HCT116 (cell line): ENCODE results near the gene FCER1G. TPM values are rescaled to one million over a fixed set of nuclear protein-coding genes. Genes with fewer than 3 reads are reported as not detected.

Experiments used
- ATAC-seq: fragments of 200-7000 bp; cut with Tn5 transposase; 2 replicates; pipeline ENCODE4 v1.9.1; 2020; ENCODE audit warnings: mild to moderate bottlenecking, moderate library complexity
- BruUV-seq: library from RNA; stranded (reverse); fragments of 400-500 nt; replicated peaks from 2 replicates; lab custom pipeline; 2021; lab: Mats Ljungman, UMichigan
- CTCF ChIA-PET: fragments of 300-600 bp; sonication (Branson Sonifier 250); formaldehyde crosslinking; loops from one replicate; lab custom pipeline; 2021; ENCODE audit warnings: antibody characterized with exemption; lab: Charles Lee
- POLR2A ChIA-PET: fragments of 300-600, 350-600 bp; sonication (Branson Sonifier 250); formaldehyde crosslinking; loops from one replicate; lab custom pipeline; 2021; ENCODE audit warnings: antibody characterized with exemption; lab: Charles Lee
- RAD21 ChIA-PET, 2 experiments: fragments of 300-600 bp; sonication (Branson Sonifier 250); formaldehyde crosslinking; loops; one replicate each; lab custom pipeline; 2023; ENCODE audit warnings: low total read pairs in 2 of 2; ENCODE audit not compliant: uncharacterized antibody in 2 of 2, unreplicated experiment in 2 of 2, low non-redundant PET in 1 of 2; lab: Charles Lee
- DNase-seq: peaks from one replicate; pipeline ENCODE4 v3.0.0-alpha.2; 2010; ENCODE audit warnings: low read depth, low spot score
- H2AFZ ChIP-seq: fragments of 200-600 bp; shearing (Covaris generic), sonication (generic); 2 replicates; pipeline ENCODE4 v1.6.1; 2017; ENCODE audit warnings: low read depth, mixed run types, mixed read lengths, antibody characterized with exemption, low read length; ENCODE audit not compliant: poor library complexity, severe bottlenecking
- H3K27ac ChIP-seq: 2 replicates; pipeline ENCODE4 v1.5.1; 2012; ENCODE audit warnings: low read depth, low read length
- H3K27me3 ChIP-seq: fragments of 200-600 bp; sonication (generic); 2 replicates; pipeline ENCODE4 v1.6.1; 2016; ENCODE audit warnings: mixed run types, low read length, mixed read lengths; ENCODE audit not compliant: insufficient read depth
- H3K36me3 ChIP-seq, 2 experiments: fragments of 200-500 bp in 1 of 2; fragments of 200-600 bp in 1 of 2; sonication (Bioruptor generic) in 1 of 2; sonication (generic) in 1 of 2; 2 replicates each; pipeline versions ENCODE4 v1.5.1 to v1.6.1; 2014 to 2016; ENCODE audit warnings: low read length in 2 of 2, inconsistent platforms in 1 of 2, mixed read lengths in 1 of 2, mixed run types in 1 of 2; ENCODE audit not compliant: insufficient read depth in 2 of 2, control insufficient read depth in 1 of 2
- H3K4me1 ChIP-seq, 2 experiments: fragments of 200-600 bp in 1 of 2; sonication (generic) in 1 of 2; 2 replicates each; pipeline versions ENCODE4 v1.5.1 to v1.6.1; 2012 to 2017; ENCODE audit warnings: low read length in 2 of 2, inconsistent platforms in 1 of 2, mild to moderate bottlenecking in 1 of 2, mixed read lengths in 1 of 2, mixed run types in 1 of 2, moderate library complexity in 1 of 2; ENCODE audit not compliant: insufficient read depth in 2 of 2, control insufficient read depth in 1 of 2
- H3K4me2 ChIP-seq: fragments of 200-600 bp; sonication (generic); 2 replicates; pipeline ENCODE4 v1.6.1; 2017; ENCODE audit warnings: mixed run types, low read length, mixed read lengths
- H3K4me3 ChIP-seq, 2 experiments: fragments of 200-600 bp in 1 of 2; sonication (generic) in 1 of 2; replicated peaks in 1 of 2; 2 replicates each; pipeline ENCODE4 v1.5.1; 2011 to 2016; ENCODE audit warnings: low read length in 2 of 2, control low read depth in 1 of 2, low read depth in 1 of 2, mild to moderate bottlenecking in 1 of 2, mixed read lengths in 1 of 2, mixed run types in 1 of 2
- H3K79me2 ChIP-seq: fragments of 200-600 bp; sonication (generic); 2 replicates; pipeline ENCODE4 v1.6.1; 2017; ENCODE audit warnings: mild to moderate bottlenecking, mixed run types, low read length, moderate library complexity, mixed read lengths; ENCODE audit not compliant: insufficient read depth
- H3K9ac ChIP-seq: fragments of 200-600 bp; sonication (generic); 2 replicates; pipeline ENCODE4 v1.6.1; 2016; ENCODE audit warnings: low read length, mixed read lengths
- H3K9me2 ChIP-seq: fragments of 200-600 bp; sonication (generic), shearing (Covaris generic); 2 replicates; pipeline ENCODE4 v1.6.1; 2017; ENCODE audit warnings: mixed run types, mild to moderate bottlenecking, moderate library complexity; ENCODE audit not compliant: insufficient read depth
- H3K9me3 ChIP-seq, 2 experiments: fragments of 200-500 bp in 1 of 2; fragments of 200-600 bp in 1 of 2; sonication (Bioruptor generic) in 1 of 2; sonication (generic) in 1 of 2; 2 replicates each; pipeline ENCODE4 v1.6.1; 2014 to 2017; ENCODE audit warnings: low read length in 2 of 2, mixed read lengths in 2 of 2, inconsistent platforms in 1 of 2, low read depth in 1 of 2, mild to moderate bottlenecking in 1 of 2, mixed run types in 1 of 2, moderate library complexity in 1 of 2; ENCODE audit not compliant: control insufficient read depth in 1 of 2, insufficient read depth in 1 of 2
- H4K20me1 ChIP-seq: fragments of 200-600 bp; sonication (generic), shearing (Covaris generic); 2 replicates; pipeline ENCODE4 v1.6.1; 2017; ENCODE audit warnings: mixed run types, mild to moderate bottlenecking, moderate library complexity; ENCODE audit not compliant: insufficient read depth
- CBX3 ChIP-seq: IDR thresholded peaks from 2 replicates; pipeline ENCODE4 v1.6.1; 2012; ENCODE audit warnings: low read depth
- CEBPB ChIP-seq: IDR thresholded peaks from 2 replicates; pipeline ENCODE4 v1.6.1; 2012; ENCODE audit warnings: low read depth
- EGR1 ChIP-seq: IDR thresholded peaks from 2 replicates; pipeline ENCODE4 v1.6.1; 2012; ENCODE audit warnings: low read depth
- ELF1 ChIP-seq: IDR thresholded peaks from 2 replicates; pipeline ENCODE4 v1.6.1; 2012; ENCODE audit warnings: low read depth, borderline replicate concordance
- EZH2 ChIP-seq: fragments of 200-600 bp; sonication (generic); IDR thresholded peaks from 2 replicates; pipeline ENCODE4 v1.6.1; 2017; ENCODE audit warnings: antibody characterized with exemption, mixed run types
- FOSL1 ChIP-seq: IDR thresholded peaks from 2 replicates; pipeline ENCODE4 v1.6.1; 2012; ENCODE audit warnings: low read depth
- JUND ChIP-seq: IDR thresholded peaks from 2 replicates; pipeline ENCODE4 v1.6.1; 2012
- POLR2A ChIP-seq: IDR thresholded peaks from 2 replicates; pipeline ENCODE4 v1.7.0; 2011; ENCODE audit warnings: borderline replicate concordance; ENCODE audit not compliant: insufficient read depth, insufficient read length; ENCODE audit errors: extremely low read depth
- POLR2AphosphoS5 ChIP-seq: IDR thresholded peaks from 2 replicates; pipeline ENCODE4 v1.6.1; 2011; ENCODE audit warnings: mild to moderate bottlenecking, low read depth, low read length, moderate library complexity
- SIN3A ChIP-seq: IDR thresholded peaks from 2 replicates; pipeline ENCODE4 v1.6.1; 2012; ENCODE audit warnings: low read depth
- SP1 ChIP-seq: IDR thresholded peaks from 2 replicates; pipeline ENCODE4 v1.6.1; 2012; ENCODE audit warnings: low read depth
- SRF ChIP-seq: IDR thresholded peaks from 2 replicates; pipeline ENCODE4 v1.6.1; 2012; ENCODE audit warnings: low read depth
- TCF7L2 ChIP-seq: IDR thresholded peaks from 2 replicates; pipeline ENCODE4 v1.7.0; 2011; ENCODE audit warnings: borderline replicate concordance, inconsistent platforms; ENCODE audit not compliant: insufficient read depth, insufficient read length; ENCODE audit errors: extremely low read depth
- YY1 ChIP-seq: IDR thresholded peaks from 2 replicates; pipeline ENCODE4 v1.6.1; 2011; ENCODE audit warnings: low read length, low read depth, moderate library complexity, mild to moderate bottlenecking; ENCODE audit not compliant: insufficient replicate concordance; ENCODE audit errors: extremely low read depth
- ZNF274 ChIP-seq: fragments of 200-500 bp; sonication (Bioruptor generic); IDR thresholded peaks from 2 replicates; pipeline ENCODE4 v1.6.1; 2014; ENCODE audit warnings: mild to moderate bottlenecking, low read depth, low read length, inconsistent platforms
- intact Hi-C: fragments of 100-400 bp; cut with micrococcal nuclease; formaldehyde crosslinking; loops from 2 replicates; pipeline ENCODE4 v1.10.0; 2022
- total RNA-seq: library from RNA; stranded (reverse); gene quantifications from one replicate; pipeline ENCODE4 v1.2.1, GENCODE V29; 2021; ENCODE audit not compliant: unreplicated experiment
- TF ChIP-seq, protein P1 (sequence below), 3 experiments: fragments of 200-600 bp in 1 of 3; sonication (generic) in 1 of 3; IDR thresholded peaks in 2 of 3; conservative IDR thresholded peaks in 1 of 3; 2 replicates each; pipeline ENCODE4 v1.5.1; 2012 to 2017; ENCODE audit warnings: low read depth in 2 of 3, low read length in 2 of 3, antibody characterized with exemption in 1 of 3, borderline replicate concordance in 1 of 3, control low read depth in 1 of 3, mild to moderate bottlenecking in 1 of 3, mixed read lengths in 1 of 3, mixed run types in 1 of 3, moderate library complexity in 1 of 3; ENCODE audit not compliant: insufficient read depth in 1 of 3
- TF ChIP-seq, protein P2 (sequence below): IDR thresholded peaks from 2 replicates; pipeline ENCODE4 v1.6.1; 2012; ENCODE audit warnings: low read depth
- TF ChIP-seq, protein P3 (sequence below): IDR thresholded peaks from 2 replicates; pipeline ENCODE4 v1.6.1; 2012
- TF ChIP-seq, protein P4 (sequence below): IDR thresholded peaks from 2 replicates; pipeline ENCODE4 v1.6.1; 2012
- TF ChIP-seq, protein P5 (sequence below): IDR thresholded peaks from 2 replicates; pipeline ENCODE4 v1.6.1; 2011; ENCODE audit warnings: mild to moderate bottlenecking, low read length, moderate library complexity; ENCODE audit not compliant: insufficient replicate concordance; ENCODE audit errors: extremely low read depth

FCER1G gene
- total RNA-seq, 1 experiment from 2014 or later = 0.86 TPM

DNA sequence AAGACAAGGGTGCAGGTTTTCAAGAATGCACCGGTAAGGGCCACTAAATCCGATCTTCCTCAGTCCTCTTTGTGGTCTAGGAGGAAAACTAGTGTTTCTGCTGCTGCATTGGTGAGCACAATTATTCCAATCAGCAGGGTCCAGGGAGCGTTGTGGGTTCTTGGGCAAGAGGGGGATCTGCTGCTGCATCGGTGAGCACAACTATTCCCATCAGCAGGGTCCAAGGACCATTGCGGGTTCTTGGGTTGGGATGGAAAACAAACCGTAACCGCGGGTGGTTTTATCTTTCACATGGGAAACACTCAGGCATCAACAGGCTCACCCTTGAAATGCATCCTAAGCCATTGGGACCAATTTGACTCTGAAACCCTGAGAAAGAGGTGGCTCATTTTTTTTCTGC, 36.5 kb downstream of the FCER1G start:
- Histone ChIP-seq H3K9ac (no peak overlapping the region), H4K20me1 (no peaks in the 10 kb centered on the region), H3K79me2 (no peaks in the 10 kb centered on the region), H3K36me3 (no peaks in the 10 kb centered on the region), H3K9me2 (no peaks in the 10 kb centered on the region), H3K4me1 (no peaks in the 10 kb centered on the region), H3K9me3 (peaks cover 0 to 4% of the 10 kb centered on the region in 2 experiments; a peak in 1 of 4 replicates), H3K27ac (no peak overlapping the region), H3K27me3 (no peaks in the 10 kb centered on the region), H3K4me2 (no peak overlapping the region), H2AFZ (no peak overlapping the region), H3K4me3 (no peak overlapping the region)
- ChIA-PET CTCF (no interaction called here), RAD21 (no interaction called here), POLR2A (no interaction called here)
- TF ChIP-seq TCF7L2 (no peak), POLR2A (no peak), FOSL1 (no peak), POLR2AphosphoS5 (no peak), SIN3A (no peak), EZH2 (no peak), SP1 (no peak), EGR1 (no peak), JUND (no peak), SRF (no peak), CEBPB (no peak), CBX3 (no peak), ELF1 (no peak), YY1 (no peak), ZNF274 (no peak)
- TF ChIP-seq, protein P1, sequence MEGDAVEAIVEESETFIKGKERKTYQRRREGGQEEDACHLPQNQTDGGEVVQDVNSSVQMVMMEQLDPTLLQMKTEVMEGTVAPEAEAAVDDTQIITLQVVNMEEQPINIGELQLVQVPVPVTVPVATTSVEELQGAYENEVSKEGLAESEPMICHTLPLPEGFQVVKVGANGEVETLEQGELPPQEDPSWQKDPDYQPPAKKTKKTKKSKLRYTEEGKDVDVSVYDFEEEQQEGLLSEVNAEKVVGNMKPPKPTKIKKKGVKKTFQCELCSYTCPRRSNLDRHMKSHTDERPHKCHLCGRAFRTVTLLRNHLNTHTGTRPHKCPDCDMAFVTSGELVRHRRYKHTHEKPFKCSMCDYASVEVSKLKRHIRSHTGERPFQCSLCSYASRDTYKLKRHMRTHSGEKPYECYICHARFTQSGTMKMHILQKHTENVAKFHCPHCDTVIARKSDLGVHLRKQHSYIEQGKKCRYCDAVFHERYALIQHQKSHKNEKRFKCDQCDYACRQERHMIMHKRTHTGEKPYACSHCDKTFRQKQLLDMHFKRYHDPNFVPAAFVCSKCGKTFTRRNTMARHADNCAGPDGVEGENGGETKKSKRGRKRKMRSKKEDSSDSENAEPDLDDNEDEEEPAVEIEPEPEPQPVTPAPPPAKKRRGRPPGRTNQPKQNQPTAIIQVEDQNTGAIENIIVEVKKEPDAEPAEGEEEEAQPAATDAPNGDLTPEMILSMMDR (IDR thresholded peaks at IDR 0.05 in 2 of 3, conservative IDR thresholded peaks at IDR 0.05 in 1 of 3; ENCODE audit: borderline replicate concordance in 1 of 3, insufficient read depth in 1 of 3, low read depth in 2 of 3, low read length in 2 of 3) = no peak
- TF ChIP-seq, protein P2, sequence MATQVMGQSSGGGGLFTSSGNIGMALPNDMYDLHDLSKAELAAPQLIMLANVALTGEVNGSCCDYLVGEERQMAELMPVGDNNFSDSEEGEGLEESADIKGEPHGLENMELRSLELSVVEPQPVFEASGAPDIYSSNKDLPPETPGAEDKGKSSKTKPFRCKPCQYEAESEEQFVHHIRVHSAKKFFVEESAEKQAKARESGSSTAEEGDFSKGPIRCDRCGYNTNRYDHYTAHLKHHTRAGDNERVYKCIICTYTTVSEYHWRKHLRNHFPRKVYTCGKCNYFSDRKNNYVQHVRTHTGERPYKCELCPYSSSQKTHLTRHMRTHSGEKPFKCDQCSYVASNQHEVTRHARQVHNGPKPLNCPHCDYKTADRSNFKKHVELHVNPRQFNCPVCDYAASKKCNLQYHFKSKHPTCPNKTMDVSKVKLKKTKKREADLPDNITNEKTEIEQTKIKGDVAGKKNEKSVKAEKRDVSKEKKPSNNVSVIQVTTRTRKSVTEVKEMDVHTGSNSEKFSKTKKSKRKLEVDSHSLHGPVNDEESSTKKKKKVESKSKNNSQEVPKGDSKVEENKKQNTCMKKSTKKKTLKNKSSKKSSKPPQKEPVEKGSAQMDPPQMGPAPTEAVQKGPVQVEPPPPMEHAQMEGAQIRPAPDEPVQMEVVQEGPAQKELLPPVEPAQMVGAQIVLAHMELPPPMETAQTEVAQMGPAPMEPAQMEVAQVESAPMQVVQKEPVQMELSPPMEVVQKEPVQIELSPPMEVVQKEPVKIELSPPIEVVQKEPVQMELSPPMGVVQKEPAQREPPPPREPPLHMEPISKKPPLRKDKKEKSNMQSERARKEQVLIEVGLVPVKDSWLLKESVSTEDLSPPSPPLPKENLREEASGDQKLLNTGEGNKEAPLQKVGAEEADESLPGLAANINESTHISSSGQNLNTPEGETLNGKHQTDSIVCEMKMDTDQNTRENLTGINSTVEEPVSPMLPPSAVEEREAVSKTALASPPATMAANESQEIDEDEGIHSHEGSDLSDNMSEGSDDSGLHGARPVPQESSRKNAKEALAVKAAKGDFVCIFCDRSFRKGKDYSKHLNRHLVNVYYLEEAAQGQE = no peak
- TF ChIP-seq, protein P3, sequence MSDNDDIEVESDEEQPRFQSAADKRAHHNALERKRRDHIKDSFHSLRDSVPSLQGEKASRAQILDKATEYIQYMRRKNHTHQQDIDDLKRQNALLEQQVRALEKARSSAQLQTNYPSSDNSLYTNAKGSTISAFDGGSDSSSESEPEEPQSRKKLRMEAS = no peak
- TF ChIP-seq, protein P4, sequence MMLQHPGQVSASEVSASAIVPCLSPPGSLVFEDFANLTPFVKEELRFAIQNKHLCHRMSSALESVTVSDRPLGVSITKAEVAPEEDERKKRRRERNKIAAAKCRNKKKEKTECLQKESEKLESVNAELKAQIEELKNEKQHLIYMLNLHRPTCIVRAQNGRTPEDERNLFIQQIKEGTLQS = no peak
- TF ChIP-seq, protein P5, sequence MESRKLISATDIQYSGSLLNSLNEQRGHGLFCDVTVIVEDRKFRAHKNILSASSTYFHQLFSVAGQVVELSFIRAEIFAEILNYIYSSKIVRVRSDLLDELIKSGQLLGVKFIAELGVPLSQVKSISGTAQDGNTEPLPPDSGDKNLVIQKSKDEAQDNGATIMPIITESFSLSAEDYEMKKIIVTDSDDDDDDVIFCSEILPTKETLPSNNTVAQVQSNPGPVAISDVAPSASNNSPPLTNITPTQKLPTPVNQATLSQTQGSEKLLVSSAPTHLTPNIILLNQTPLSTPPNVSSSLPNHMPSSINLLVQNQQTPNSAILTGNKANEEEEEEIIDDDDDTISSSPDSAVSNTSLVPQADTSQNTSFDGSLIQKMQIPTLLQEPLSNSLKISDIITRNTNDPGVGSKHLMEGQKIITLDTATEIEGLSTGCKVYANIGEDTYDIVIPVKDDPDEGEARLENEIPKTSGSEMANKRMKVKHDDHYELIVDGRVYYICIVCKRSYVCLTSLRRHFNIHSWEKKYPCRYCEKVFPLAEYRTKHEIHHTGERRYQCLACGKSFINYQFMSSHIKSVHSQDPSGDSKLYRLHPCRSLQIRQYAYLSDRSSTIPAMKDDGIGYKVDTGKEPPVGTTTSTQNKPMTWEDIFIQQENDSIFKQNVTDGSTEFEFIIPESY = no peak
- intact Hi-C loops = no loop called here
- ATAC-seq = no peak
- no TSS peak for BruUV-seq
- DNase-seq = no peak
